Keratinocyte (primary cell): ENCODE results near the gene ARFGAP3. TPM values are rescaled to one million over a fixed set of nuclear protein-coding genes. Genes with fewer than 3 reads are reported as not detected.

ENCODE experiments used
- DNase-seq: peaks from one replicate; pipeline ENCODE4 v3.0.0-alpha.2; 2011; ENCODE audit warnings: low read depth, missing footprints, low spot score
- FAIRE-seq: peaks from 2 replicates; lab custom pipeline; 2011; peaks lifted over from hg19 to GRCh38; lab: Jason Lieb, UNC
- H2AFZ ChIP-seq: 2 replicates; pipeline ENCODE4 v1.6.0; 2012; ENCODE audit warnings: low read length, control low read depth, inconsistent platforms; ENCODE audit not compliant: control insufficient read depth
- H3K27ac ChIP-seq: 2 replicates; pipeline ENCODE4 v1.5.1; 2011; ENCODE audit warnings: low read length; ENCODE audit not compliant: control insufficient read depth, insufficient read depth
- H3K27me3 ChIP-seq: 3 replicates; pipeline ENCODE4 v1.6.0; 2011; ENCODE audit warnings: low read length; ENCODE audit not compliant: control insufficient read depth, insufficient read depth; ENCODE audit errors: extremely low read depth
- H3K36me3 ChIP-seq, 2 experiments: 2 replicates in 1 of 2; 3 replicates in 1 of 2; pipeline ENCODE4 v1.5.1; 2011; ENCODE audit warnings: low read length in 2 of 2, mild to moderate bottlenecking in 1 of 2; ENCODE audit not compliant: control insufficient read depth in 2 of 2, insufficient read depth in 2 of 2; ENCODE audit errors: extremely low read depth in 1 of 2
- H3K4me1 ChIP-seq: 3 replicates; pipeline ENCODE4 v1.5.1; 2011; ENCODE audit warnings: low read length; ENCODE audit not compliant: control insufficient read depth, insufficient read depth; ENCODE audit errors: extremely low read depth
- H3K4me2 ChIP-seq: 3 replicates; pipeline ENCODE4 v1.6.0; 2011; ENCODE audit warnings: low read depth, low read length; ENCODE audit not compliant: control insufficient read depth, insufficient read depth; ENCODE audit errors: extremely low read depth
- H3K4me3 ChIP-seq, 3 experiments: fragments of 200-600 bp in 1 of 3; sonication (generic) in 1 of 3; 2 replicates in 2 of 3; 3 replicates in 1 of 3; pipeline ENCODE4 v1.5.1; 2011 to 2016; ENCODE audit warnings: low read length in 3 of 3, mild to moderate bottlenecking in 3 of 3, control low read depth in 2 of 3, inconsistent platforms in 1 of 3, low read depth in 1 of 3, mixed read lengths in 1 of 3, mixed run types in 1 of 3, moderate library complexity in 1 of 3; ENCODE audit not compliant: control insufficient read depth in 2 of 3, insufficient read depth in 2 of 3; ENCODE audit errors: extremely low read depth in 1 of 3
- H3K79me2 ChIP-seq: 2 replicates; pipeline ENCODE4 v1.6.0; 2012; ENCODE audit warnings: low read length; ENCODE audit not compliant: control insufficient read depth, insufficient read depth
- H3K9ac ChIP-seq: 3 replicates; pipeline ENCODE4 v1.6.0; 2011; ENCODE audit warnings: low read length; ENCODE audit not compliant: control insufficient read depth, insufficient read depth; ENCODE audit errors: extremely low read depth
- H3K9me1 ChIP-seq: 3 replicates; pipeline ENCODE4 v1.6.0; 2011; ENCODE audit warnings: low read length; ENCODE audit not compliant: control insufficient read depth, insufficient read depth; ENCODE audit errors: extremely low read depth
- H3K9me3 ChIP-seq: 2 replicates; pipeline ENCODE4 v1.5.1; 2012; ENCODE audit warnings: low read depth, low read length; ENCODE audit not compliant: control insufficient read depth
- H4K20me1 ChIP-seq: 3 replicates; pipeline ENCODE4 v1.6.0; 2011; ENCODE audit warnings: low read length; ENCODE audit not compliant: control insufficient read depth, insufficient read depth; ENCODE audit errors: extremely low read depth
- EZH2 ChIP-seq: IDR thresholded peaks from one replicate; pipeline ENCODE4 v1.6.1; 2012; ENCODE audit warnings: inconsistent platforms, mild to moderate bottlenecking, low read length, moderate library complexity
- dilution Hi-C: fragments of 300-500 bp; cut with MboI; formaldehyde crosslinking; loops from one replicate; pipeline ENCODE4 v1.7.0; 2020; ENCODE audit warnings: low sequenced_read_pairs; ENCODE audit not compliant: extremely low pct_ligation_motif_present
- polyA plus RNA-seq, 5 experiments: library from polyadenylated mRNA; depleted of rRNA in 3 of 5; stranded (reverse) in 3 of 5; stranded (forward) in 1 of 5; unstranded in 1 of 5; fragments of >200 nt; gene quantifications; 1 replicate in 1 of 5; 2 replicates in 3 of 5; 3 replicates in 1 of 5; pipeline versions ENCODE4 v1.2.1 to v1.2.3, GENCODE V29; 2011 to 2012; ENCODE audit warnings: missing spikeins in 2 of 5, low read depth in 1 of 5, low replicate concordance in 1 of 5
- TF ChIP-seq, protein P1 (sequence below), 3 experiments: IDR thresholded peaks in 1 of 3; conservative IDR thresholded peaks in 1 of 3; optimal IDR thresholded peaks in 1 of 3; 2 replicates in 2 of 3; 3 replicates in 1 of 3; pipeline versions ENCODE3 to v1.5.1; 2011; ENCODE audit warnings: low read length in 3 of 3, mild to moderate bottlenecking in 3 of 3, moderate library complexity in 2 of 3, control low read depth in 1 of 3, inconsistent platforms in 1 of 3; ENCODE audit not compliant: insufficient read depth in 2 of 3; ENCODE audit errors: extremely low read depth in 1 of 3

Gene ARFGAP3
- polyA plus RNA-seq, 1 donor (not counting 4 experiments of a cell fraction or from before 2014, with no cell fraction given), result 28.3 TPM

DNA sequence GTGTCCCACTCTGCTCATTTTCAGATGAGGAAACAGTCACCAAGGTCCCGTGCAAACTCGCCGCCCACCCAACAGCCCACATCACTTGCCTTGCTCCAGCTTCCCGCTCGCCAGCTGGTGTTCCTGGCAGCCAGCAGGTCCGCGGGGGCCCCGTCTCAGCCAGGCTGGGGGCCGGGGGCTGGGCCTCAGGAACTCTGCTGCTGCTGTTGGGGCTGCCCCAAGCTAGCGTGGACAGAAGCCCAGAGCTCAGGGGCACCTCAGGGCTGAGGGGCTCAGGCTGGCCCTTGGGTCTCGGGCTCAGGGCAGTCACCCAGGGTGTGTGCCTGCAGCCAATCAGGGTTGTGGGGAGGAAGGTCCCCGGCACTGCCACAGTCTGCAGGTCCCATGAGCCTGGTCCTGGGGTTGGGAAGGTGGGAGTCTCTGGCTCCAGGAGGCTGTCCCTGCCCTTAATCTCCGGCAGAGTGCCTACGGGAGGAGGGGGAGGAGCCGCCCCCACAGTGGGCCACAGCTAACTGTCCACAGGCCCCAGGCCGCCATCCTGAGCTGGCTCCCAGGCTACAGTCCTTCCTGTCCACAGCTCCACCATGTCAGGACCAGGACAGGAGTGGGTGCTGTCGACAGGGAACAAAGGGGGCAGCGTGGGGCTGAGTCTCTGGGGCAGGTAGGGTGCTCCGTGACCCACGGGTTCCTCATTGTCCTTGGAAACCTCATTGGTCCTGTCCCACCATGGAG, 65.2 kb downstream of the ARFGAP3 start:
- peaks cover 0 to 4% of the 10 kb centered on the region in 2 experiments for H3K36me3 ChIP-seq
- no peak overlapping the region for H3K9ac ChIP-seq
- dilution Hi-C loops, result no loop called here
- no peak overlapping the region for H3K27ac ChIP-seq
- H3K4me3 ChIP-seq, result no peak overlapping the region
- no peaks in the 10 kb centered on the region for H3K9me3 ChIP-seq
- no peaks in the 10 kb centered on the region for H4K20me1 ChIP-seq
- no peak overlapping the region for H2AFZ ChIP-seq
- H3K27me3 ChIP-seq, result no peaks in the 10 kb centered on the region
- H3K9me1 ChIP-seq, result no peaks in the 10 kb centered on the region
- DNase-seq, result no peak
- no peak for FAIRE-seq
- H3K4me2 ChIP-seq, result no peak overlapping the region
- peaks cover 7% of the 10 kb centered on the region for H3K4me1 ChIP-seq
- no peaks in the 10 kb centered on the region for H3K79me2 ChIP-seq
- TF ChIP-seq, protein P1, sequence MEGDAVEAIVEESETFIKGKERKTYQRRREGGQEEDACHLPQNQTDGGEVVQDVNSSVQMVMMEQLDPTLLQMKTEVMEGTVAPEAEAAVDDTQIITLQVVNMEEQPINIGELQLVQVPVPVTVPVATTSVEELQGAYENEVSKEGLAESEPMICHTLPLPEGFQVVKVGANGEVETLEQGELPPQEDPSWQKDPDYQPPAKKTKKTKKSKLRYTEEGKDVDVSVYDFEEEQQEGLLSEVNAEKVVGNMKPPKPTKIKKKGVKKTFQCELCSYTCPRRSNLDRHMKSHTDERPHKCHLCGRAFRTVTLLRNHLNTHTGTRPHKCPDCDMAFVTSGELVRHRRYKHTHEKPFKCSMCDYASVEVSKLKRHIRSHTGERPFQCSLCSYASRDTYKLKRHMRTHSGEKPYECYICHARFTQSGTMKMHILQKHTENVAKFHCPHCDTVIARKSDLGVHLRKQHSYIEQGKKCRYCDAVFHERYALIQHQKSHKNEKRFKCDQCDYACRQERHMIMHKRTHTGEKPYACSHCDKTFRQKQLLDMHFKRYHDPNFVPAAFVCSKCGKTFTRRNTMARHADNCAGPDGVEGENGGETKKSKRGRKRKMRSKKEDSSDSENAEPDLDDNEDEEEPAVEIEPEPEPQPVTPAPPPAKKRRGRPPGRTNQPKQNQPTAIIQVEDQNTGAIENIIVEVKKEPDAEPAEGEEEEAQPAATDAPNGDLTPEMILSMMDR (optimal IDR thresholded peaks at IDR 0.05 in 1 of 3, IDR thresholded peaks at IDR 0.05 in 1 of 3, conservative IDR thresholded peaks at IDR 0.05 in 1 of 3; ENCODE audit: extremely low read depth in 1 of 3, insufficient read depth in 2 of 3, low read length in 3 of 3), result no peak
- TF ChIP-seq EZH2, result no peak

DNA sequence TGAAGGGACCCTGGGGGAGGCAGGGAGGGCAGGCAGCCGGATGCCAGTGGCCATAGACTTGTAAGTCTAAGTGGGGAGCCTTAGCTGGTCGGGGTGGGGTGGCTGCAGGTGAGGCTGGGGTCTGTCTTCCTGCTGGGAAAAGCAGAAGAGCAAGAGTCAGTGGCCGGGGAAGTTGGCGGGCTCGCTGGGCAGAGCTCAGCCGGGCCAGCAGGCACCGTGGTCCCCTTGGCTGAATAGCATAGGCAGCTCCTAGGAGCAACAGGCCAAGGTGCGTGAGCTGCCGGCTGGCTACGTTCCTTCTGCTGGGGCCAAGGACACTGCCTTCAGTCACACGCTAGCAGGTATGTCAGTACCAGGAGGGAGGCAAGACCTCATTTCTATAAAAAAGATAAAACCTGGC, 68.6 kb downstream of the ARFGAP3 start:
- Histone ChIP-seq H3K9me1 (no peaks in the 10 kb centered on the region), H3K27me3 (peaks cover 6% of the 10 kb centered on the region), H3K36me3 (no peaks in the 10 kb centered on the region), H3K27ac (no peak overlapping the region), H3K9me3 (no peaks in the 10 kb centered on the region), H2AFZ (no peak overlapping the region), H4K20me1 (no peaks in the 10 kb centered on the region), H3K79me2 (no peaks in the 10 kb centered on the region), H3K4me3 (no peak overlapping the region), H3K4me1 (peaks cover 7% of the 10 kb centered on the region), H3K4me2 (no peak overlapping the region), H3K9ac (no peak overlapping the region)
- FAIRE-seq (no peak), DNase-seq (no peak)
- TF ChIP-seq EZH2, result no peak
- TF ChIP-seq, protein P1 (optimal IDR thresholded peaks at IDR 0.05 in 1 of 3, IDR thresholded peaks at IDR 0.05 in 1 of 3, conservative IDR thresholded peaks at IDR 0.05 in 1 of 3; ENCODE audit: extremely low read depth in 1 of 3, insufficient read depth in 2 of 3, low read length in 3 of 3), result no peak
- dilution Hi-C loops, result no loop called here
